ENCODE data around the gene TSPAN5.

DNA sequence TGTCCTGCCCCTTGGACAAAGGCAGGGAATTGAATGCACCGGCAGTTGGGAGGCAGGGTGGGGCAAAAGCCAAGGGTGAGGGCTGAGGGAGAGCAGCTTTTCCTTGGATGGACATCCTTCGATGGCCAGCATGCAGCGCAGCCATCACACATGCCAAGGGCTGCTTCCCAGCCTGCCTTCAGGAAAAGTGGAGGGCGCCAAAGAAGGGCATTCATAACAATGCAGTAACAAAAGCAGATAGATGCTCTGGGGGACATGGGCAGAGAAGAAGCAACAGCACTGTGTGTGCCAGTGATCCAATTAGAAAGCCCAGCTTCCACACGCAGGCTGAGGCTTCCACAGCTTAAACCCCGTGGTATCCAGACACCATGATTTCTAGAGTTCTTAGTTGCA is 71.5 kb downstream of the TSPAN5 start:
- TF ChIP-seq, protein P1, sequence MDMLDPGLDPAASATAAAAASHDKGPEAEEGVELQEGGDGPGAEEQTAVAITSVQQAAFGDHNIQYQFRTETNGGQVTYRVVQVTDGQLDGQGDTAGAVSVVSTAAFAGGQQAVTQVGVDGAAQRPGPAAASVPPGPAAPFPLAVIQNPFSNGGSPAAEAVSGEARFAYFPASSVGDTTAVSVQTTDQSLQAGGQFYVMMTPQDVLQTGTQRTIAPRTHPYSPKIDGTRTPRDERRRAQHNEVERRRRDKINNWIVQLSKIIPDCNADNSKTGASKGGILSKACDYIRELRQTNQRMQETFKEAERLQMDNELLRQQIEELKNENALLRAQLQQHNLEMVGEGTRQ (IDR thresholded peaks at IDR 0.05; ENCODE audit: low read depth, low read length) = no peak
- TF ChIP-seq, protein P2, sequence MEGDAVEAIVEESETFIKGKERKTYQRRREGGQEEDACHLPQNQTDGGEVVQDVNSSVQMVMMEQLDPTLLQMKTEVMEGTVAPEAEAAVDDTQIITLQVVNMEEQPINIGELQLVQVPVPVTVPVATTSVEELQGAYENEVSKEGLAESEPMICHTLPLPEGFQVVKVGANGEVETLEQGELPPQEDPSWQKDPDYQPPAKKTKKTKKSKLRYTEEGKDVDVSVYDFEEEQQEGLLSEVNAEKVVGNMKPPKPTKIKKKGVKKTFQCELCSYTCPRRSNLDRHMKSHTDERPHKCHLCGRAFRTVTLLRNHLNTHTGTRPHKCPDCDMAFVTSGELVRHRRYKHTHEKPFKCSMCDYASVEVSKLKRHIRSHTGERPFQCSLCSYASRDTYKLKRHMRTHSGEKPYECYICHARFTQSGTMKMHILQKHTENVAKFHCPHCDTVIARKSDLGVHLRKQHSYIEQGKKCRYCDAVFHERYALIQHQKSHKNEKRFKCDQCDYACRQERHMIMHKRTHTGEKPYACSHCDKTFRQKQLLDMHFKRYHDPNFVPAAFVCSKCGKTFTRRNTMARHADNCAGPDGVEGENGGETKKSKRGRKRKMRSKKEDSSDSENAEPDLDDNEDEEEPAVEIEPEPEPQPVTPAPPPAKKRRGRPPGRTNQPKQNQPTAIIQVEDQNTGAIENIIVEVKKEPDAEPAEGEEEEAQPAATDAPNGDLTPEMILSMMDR (conservative IDR thresholded peaks at IDR 0.05; ENCODE audit: low read depth, low read length) = no peak
- TF ChIP-seq POLR2A (IDR thresholded peaks at IDR 0.05; ENCODE audit: low read depth, low read length) = no peak
- TF ChIP-seq MXI1 (IDR thresholded peaks at IDR 0.05; ENCODE audit: borderline replicate concordance, low read depth, low read length) = no peak
- TF ChIP-seq CHD1 (IDR thresholded peaks at IDR 0.05; ENCODE audit: low read depth, low read length) = no peak
- no peak for TF ChIP-seq FOS (IDR thresholded peaks at IDR 0.05; ENCODE audit: low read depth, low read length)
- no peak for TF ChIP-seq RCOR1 (IDR thresholded peaks at IDR 0.05; ENCODE audit: insufficient replicate concordance, low read length)
- TF ChIP-seq RFX5 (IDR thresholded peaks at IDR 0.05; ENCODE audit: low read depth, low read length) = no peak
- TF ChIP-seq RAD21 (IDR thresholded peaks at IDR 0.05; ENCODE audit: low read length) = no peak
- TF ChIP-seq, protein P3, sequence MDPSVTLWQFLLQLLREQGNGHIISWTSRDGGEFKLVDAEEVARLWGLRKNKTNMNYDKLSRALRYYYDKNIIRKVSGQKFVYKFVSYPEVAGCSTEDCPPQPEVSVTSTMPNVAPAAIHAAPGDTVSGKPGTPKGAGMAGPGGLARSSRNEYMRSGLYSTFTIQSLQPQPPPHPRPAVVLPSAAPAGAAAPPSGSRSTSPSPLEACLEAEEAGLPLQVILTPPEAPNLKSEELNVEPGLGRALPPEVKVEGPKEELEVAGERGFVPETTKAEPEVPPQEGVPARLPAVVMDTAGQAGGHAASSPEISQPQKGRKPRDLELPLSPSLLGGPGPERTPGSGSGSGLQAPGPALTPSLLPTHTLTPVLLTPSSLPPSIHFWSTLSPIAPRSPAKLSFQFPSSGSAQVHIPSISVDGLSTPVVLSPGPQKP (IDR thresholded peaks at IDR 0.05; ENCODE audit: borderline replicate concordance, low read depth, low read length) = no peak
- TF ChIP-seq MAFK (IDR thresholded peaks at IDR 0.05; ENCODE audit: low read depth, low read length) = no peak
- TF ChIP-seq SMC3 (IDR thresholded peaks at IDR 0.05; ENCODE audit: low read depth, low read length) = no peak
- TF ChIP-seq CEBPB (IDR thresholded peaks at IDR 0.05; ENCODE audit: low read depth, low read length) = no peak
- no peak for TF ChIP-seq BHLHE40 (IDR thresholded peaks at IDR 0.05; ENCODE audit: low read depth, low read length)

All from IMR-90 (cell line).